Astrocyte (in vitro differentiated cells and primary cell): ENCODE data around the gene GLP2R. TPM values are rescaled to one million over a fixed set of nuclear protein-coding genes. Genes with fewer than 3 reads are reported as not detected.
A peak's percentile ranks its signal among the peaks of the same experiment; 100 is the strongest.

Experiments used
- DNase-seq: peaks from one replicate; pipeline ENCODE4 v3.0.0-alpha.2; 2010; ENCODE audit warnings: low read depth
- FAIRE-seq: peaks from 2 replicates; lab custom pipeline; 2011; peaks lifted over from hg19 to GRCh38; lab: Jason Lieb, UNC
- H2AFZ ChIP-seq: 2 replicates; pipeline ENCODE4 v1.6.0; 2012; ENCODE audit warnings: low read depth, low read length, inconsistent platforms
- H3K27ac ChIP-seq: 2 replicates; pipeline ENCODE4 v1.5.1; 2011; ENCODE audit warnings: low read depth, low read length, inconsistent platforms
- H3K27me3 ChIP-seq: 2 replicates; pipeline ENCODE4 v1.6.0; 2011; ENCODE audit warnings: low read length, inconsistent platforms; ENCODE audit not compliant: insufficient read depth
- H3K36me3 ChIP-seq: 2 replicates; pipeline ENCODE4 v1.5.1; 2011; ENCODE audit warnings: low read length, inconsistent platforms; ENCODE audit not compliant: insufficient read depth
- H3K4me1 ChIP-seq: 2 replicates; pipeline ENCODE4 v1.5.1; 2011; ENCODE audit warnings: low read length, inconsistent platforms; ENCODE audit not compliant: insufficient read depth
- H3K4me2 ChIP-seq: 2 replicates; pipeline ENCODE4 v1.6.0; 2012; ENCODE audit warnings: low read length, inconsistent platforms
- H3K4me3 ChIP-seq: 2 replicates; pipeline ENCODE4 v1.5.1; 2011; ENCODE audit warnings: low read depth, mild to moderate bottlenecking, low read length, inconsistent platforms; ENCODE audit not compliant: insufficient read depth
- H3K79me2 ChIP-seq: 2 replicates; pipeline ENCODE4 v1.6.0; 2012; ENCODE audit warnings: mild to moderate bottlenecking, low read length, inconsistent platforms; ENCODE audit not compliant: insufficient read depth
- H3K9ac ChIP-seq: 2 replicates; pipeline ENCODE4 v1.6.0; 2012; ENCODE audit warnings: mild to moderate bottlenecking, low read length, inconsistent platforms
- H3K9me3 ChIP-seq: 2 replicates; pipeline ENCODE4 v1.5.1; 2012; ENCODE audit warnings: low read depth, mild to moderate bottlenecking, low read length, inconsistent platforms; ENCODE audit not compliant: insufficient read depth
- H4K20me1 ChIP-seq: 2 replicates; pipeline ENCODE4 v1.6.0; 2012; ENCODE audit warnings: low read length, inconsistent platforms; ENCODE audit not compliant: insufficient read depth
- H3K27ac Mint-ChIP-seq: one replicate; pipeline ENCODE4 v1.8.0; 2021; ENCODE audit warnings: mild to moderate bottlenecking, mixed read lengths; ENCODE audit not compliant: unreplicated experiment
- H3K27me3 Mint-ChIP-seq: one replicate; pipeline ENCODE4 v1.8.0; 2021; ENCODE audit warnings: low read depth, mixed read lengths; ENCODE audit not compliant: unreplicated experiment
- H3K36me3 Mint-ChIP-seq: one replicate; pipeline ENCODE4 v1.8.0; 2021; ENCODE audit warnings: low read depth, mixed read lengths; ENCODE audit not compliant: unreplicated experiment
- H3K4me1 Mint-ChIP-seq: one replicate; pipeline ENCODE4 v1.8.0; 2021; ENCODE audit warnings: low read depth, mixed read lengths; ENCODE audit not compliant: unreplicated experiment
- H3K4me3 Mint-ChIP-seq: one replicate; pipeline ENCODE4 v1.8.0; 2021; ENCODE audit warnings: mild to moderate bottlenecking, moderate library complexity, mixed read lengths; ENCODE audit not compliant: unreplicated experiment
- H3K9me3 Mint-ChIP-seq: one replicate; pipeline ENCODE4 v1.8.0; 2021; ENCODE audit warnings: mild to moderate bottlenecking, mixed read lengths; ENCODE audit not compliant: unreplicated experiment
- EZH2 ChIP-seq: IDR thresholded peaks from 2 replicates; pipeline ENCODE4 v1.6.1; 2012; ENCODE audit warnings: mild to moderate bottlenecking, low read length, inconsistent platforms; ENCODE audit not compliant: insufficient read depth
- total RNA-seq: library from RNA; stranded (reverse); gene quantifications from 2 replicates; pipeline ENCODE4 v1.2.1, GENCODE V29; 2021
- TF ChIP-seq, protein P1 (sequence below): IDR thresholded peaks from 2 replicates; pipeline ENCODE4 v1.5.1; 2011; ENCODE audit warnings: low read depth, mild to moderate bottlenecking, inconsistent platforms, low read length, moderate library complexity; ENCODE audit not compliant: insufficient read depth

GLP2R gene
- total RNA-seq, 1 donor from 2014 or later: 0.41 TPM

DNA sequence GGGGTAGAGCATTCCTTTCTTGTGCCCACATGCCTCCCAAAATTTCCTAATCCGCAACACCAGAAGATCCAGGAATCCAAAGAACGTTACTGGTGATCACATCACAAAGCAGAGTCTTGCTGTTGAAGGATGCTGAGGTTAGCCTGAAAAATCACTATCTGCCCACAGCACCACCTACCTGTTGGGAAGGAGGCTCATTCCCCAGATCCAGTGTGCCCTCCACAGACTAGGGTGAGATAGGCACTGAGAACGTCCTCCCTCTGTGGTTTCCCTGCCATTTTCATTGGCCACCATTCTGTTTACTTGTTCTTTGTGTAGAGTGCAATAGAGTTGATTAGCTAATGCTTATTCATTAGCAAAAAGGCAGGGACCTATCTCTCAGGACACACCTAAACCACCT is 49.0 kb downstream of the GLP2R start:
- TF ChIP-seq, protein P1, sequence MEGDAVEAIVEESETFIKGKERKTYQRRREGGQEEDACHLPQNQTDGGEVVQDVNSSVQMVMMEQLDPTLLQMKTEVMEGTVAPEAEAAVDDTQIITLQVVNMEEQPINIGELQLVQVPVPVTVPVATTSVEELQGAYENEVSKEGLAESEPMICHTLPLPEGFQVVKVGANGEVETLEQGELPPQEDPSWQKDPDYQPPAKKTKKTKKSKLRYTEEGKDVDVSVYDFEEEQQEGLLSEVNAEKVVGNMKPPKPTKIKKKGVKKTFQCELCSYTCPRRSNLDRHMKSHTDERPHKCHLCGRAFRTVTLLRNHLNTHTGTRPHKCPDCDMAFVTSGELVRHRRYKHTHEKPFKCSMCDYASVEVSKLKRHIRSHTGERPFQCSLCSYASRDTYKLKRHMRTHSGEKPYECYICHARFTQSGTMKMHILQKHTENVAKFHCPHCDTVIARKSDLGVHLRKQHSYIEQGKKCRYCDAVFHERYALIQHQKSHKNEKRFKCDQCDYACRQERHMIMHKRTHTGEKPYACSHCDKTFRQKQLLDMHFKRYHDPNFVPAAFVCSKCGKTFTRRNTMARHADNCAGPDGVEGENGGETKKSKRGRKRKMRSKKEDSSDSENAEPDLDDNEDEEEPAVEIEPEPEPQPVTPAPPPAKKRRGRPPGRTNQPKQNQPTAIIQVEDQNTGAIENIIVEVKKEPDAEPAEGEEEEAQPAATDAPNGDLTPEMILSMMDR: no peak
- no peak for TF ChIP-seq EZH2
- FAIRE-seq: no peak
- H3K4me1 ChIP-seq: peaks cover 3% of the 10 kb centered on the region

DNA sequence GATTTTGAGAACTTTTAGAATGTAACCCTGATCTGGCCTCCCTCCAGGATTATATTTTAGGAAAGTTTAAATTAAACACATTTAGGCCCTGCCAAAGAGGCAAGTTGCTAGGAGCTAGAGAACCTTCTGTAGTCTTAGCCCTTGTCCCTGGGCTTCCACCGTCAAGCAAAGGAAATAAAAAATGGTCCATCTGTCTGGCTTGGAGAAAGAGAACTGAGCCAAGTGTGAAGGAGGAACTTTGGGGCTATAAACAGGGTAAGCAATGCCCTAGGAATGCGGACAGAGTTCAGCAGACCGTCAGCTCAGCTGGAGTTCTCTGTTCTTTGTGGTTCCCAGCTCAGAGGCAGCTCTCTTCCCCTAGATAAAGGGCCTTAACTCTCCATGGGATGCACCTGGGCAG is 49.7 kb downstream of the GLP2R start:
- Histone ChIP-seq H3K36me3 (no peaks in the 10 kb centered on the region), H3K4me3 (no peak overlapping the region), H4K20me1 (no peaks in the 10 kb centered on the region), H3K9ac (no peak overlapping the region), H3K4me1 (peaks cover 4% of the 10 kb centered on the region), H3K27me3 (no peaks in the 10 kb centered on the region), H3K4me2 (no peak overlapping the region), H2AFZ (no peak overlapping the region), H3K27ac (no peak overlapping the region), H3K9me3 (no peaks in the 10 kb centered on the region), H3K79me2 (no peaks in the 10 kb centered on the region)
- peaks cover 14% of the 10 kb centered on the region for H3K4me1 Mint-ChIP-seq
- FAIRE-seq: peak; percentile 45
- peaks cover 7% of the 10 kb centered on the region for H3K27me3 Mint-ChIP-seq
- no peaks in the 10 kb centered on the region for H3K9me3 Mint-ChIP-seq
- no peak overlapping the region for H3K27ac Mint-ChIP-seq
- no peaks in the 10 kb centered on the region for H3K36me3 Mint-ChIP-seq
- TF ChIP-seq EZH2: no peak
- TF ChIP-seq, protein P1: no peak
- no peak overlapping the region for H3K4me3 Mint-ChIP-seq
- peak; percentile 89 for DNase-seq

More for the DNA sequence above, 49.0 kb downstream of the GLP2R start:
- H3K27ac ChIP-seq: no peak overlapping the region
- H3K27me3 Mint-ChIP-seq: peaks cover 7% of the 10 kb centered on the region
- no peaks in the 10 kb centered on the region for H3K36me3 Mint-ChIP-seq
- H4K20me1 ChIP-seq: no peaks in the 10 kb centered on the region
- DNase-seq: no peak
- no peak overlapping the region for H2AFZ ChIP-seq
- H3K9ac ChIP-seq: no peak overlapping the region
- H3K27ac Mint-ChIP-seq: no peak overlapping the region
- H3K79me2 ChIP-seq: no peaks in the 10 kb centered on the region
- peaks cover 13% of the 10 kb centered on the region for H3K4me1 Mint-ChIP-seq
- H3K9me3 ChIP-seq: no peaks in the 10 kb centered on the region
- H3K36me3 ChIP-seq: no peaks in the 10 kb centered on the region
- no peaks in the 10 kb centered on the region for H3K9me3 Mint-ChIP-seq
- H3K27me3 ChIP-seq: no peaks in the 10 kb centered on the region
- no peak overlapping the region for H3K4me3 Mint-ChIP-seq
- H3K4me2 ChIP-seq: no peak overlapping the region
- H3K4me3 ChIP-seq: no peak overlapping the region

DNA sequence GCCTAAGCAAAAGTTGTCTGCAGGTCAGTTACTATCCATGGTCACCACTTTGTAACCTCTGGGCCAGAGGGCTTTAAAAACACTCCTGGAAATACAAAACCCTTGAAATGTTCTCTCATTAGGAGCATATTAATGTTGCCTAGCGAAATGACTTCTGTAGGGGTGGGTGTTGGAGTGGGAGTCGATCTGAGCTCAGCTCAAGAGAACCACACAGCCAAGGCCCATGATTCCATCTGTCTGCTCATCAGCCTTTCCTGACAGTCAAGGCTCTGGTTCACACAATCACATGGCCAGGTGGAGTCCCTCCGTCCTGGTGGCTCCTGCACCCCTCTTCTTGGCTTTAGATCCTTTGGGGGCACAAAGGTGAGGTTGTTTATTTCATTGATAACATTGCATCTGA is 52.6 kb downstream of the GLP2R start:
- Histone ChIP-seq H2AFZ (no peak overlapping the region), H3K27ac (no peak overlapping the region), H3K36me3 (no peaks in the 10 kb centered on the region), H3K79me2 (no peaks in the 10 kb centered on the region), H4K20me1 (no peaks in the 10 kb centered on the region), H3K27me3 (no peaks in the 10 kb centered on the region), H3K4me2 (no peak overlapping the region), H3K4me3 (no peak overlapping the region), H3K9ac (no peak overlapping the region), H3K9me3 (peaks cover 3% of the 10 kb centered on the region), H3K4me1 (peaks cover 7% of the 10 kb centered on the region)
- FAIRE-seq: no peak
- no peak for DNase-seq
- Mint-ChIP-seq H3K27me3 (no peaks in the 10 kb centered on the region), H3K4me3 (no peak overlapping the region), H3K27ac (no peak overlapping the region), H3K36me3 (no peaks in the 10 kb centered on the region), H3K4me1 (peaks cover 17% of the 10 kb centered on the region), H3K9me3 (peaks cover 11% of the 10 kb centered on the region)
- no peak for TF ChIP-seq EZH2
- TF ChIP-seq, protein P1: no peak
